HG03064 (cell line): Measurements from ENCODE around the gene OR2T27.
"Not testable (repeated sequence)": the region's sequence is repeated elsewhere in the genome, so short reads cannot be mapped to it uniquely, and the experiment has no call there.

Experiments used
- ATAC-seq: cut with Tn5 transposase; IDR thresholded peaks from one replicate; pipeline ENCODE4 v1.9.1; 2021; ENCODE audit warnings: low read depth; ENCODE audit not compliant: unreplicated experiment

Gene OR2T27

GRCh38 chr1:248655354-248655753 is at the start of gene OR2T27:
OR2T27 (minus strand) TSS chr1:248655528; CDS start chr1:248650884, 4,644 bp downstream.
- not testable (repeated sequence) for ATAC-seq

- no peak for ATAC-seq
These were observed 49.3 kb upstream of the OR2T27 start for GRCh38 chr1:248704606-248705005.

- no peak for ATAC-seq
These were observed 48.3 kb upstream of the OR2T27 start for GRCh38 chr1:248703674-248704073.

- no peak for ATAC-seq
These were observed 47.4 kb upstream of the OR2T27 start, which contains the start of gene OR14I1 for GRCh38 chr1:248702714-248703113. OR14I1 (minus strand) TSS chr1:248702766.

- ATAC-seq, result no peak
These were observed 43.8 kb upstream of the OR2T27 start for GRCh38 chr1:248699099-248699498.

GRCh38 chr1:248697907-248698306 is 42.6 kb upstream of the OR2T27 start:
- ATAC-seq, result no peak

- ATAC-seq, result no peak
These were observed 41.4 kb upstream of the OR2T27 start for GRCh38 chr1:248696774-248697173.

GRCh38 chr1:248696261-248696660 is 40.9 kb upstream of the OR2T27 start:
- ATAC-seq, result no peak

- ATAC-seq, result no peak
These were observed 40.3 kb upstream of the OR2T27 start for GRCh38 chr1:248695451-248696132.

- ATAC-seq, result no peak
These were observed 36.3 kb upstream of the OR2T27 start for GRCh38 chr1:248691567-248692155.

GRCh38 chr1:248688527-248689298 is 33.4 kb upstream of the OR2T27 start:
- peak; percentile 72 for ATAC-seq

GRCh38 chr1:248686815-248687214 is 31.5 kb upstream of the OR2T27 start:
- peak; percentile 69 for ATAC-seq

GRCh38 chr1:248681651-248682050 is 26.3 kb upstream of the OR2T27 start:
- no peak for ATAC-seq

- no peak for ATAC-seq
These were observed 14.7 kb upstream of the OR2T27 start for GRCh38 chr1:248670003-248670402.

- ATAC-seq, result peak; percentile 98
These were observed 8.4 kb upstream of the OR2T27 start for GRCh38 chr1:248663453-248664328.

GRCh38 chr1:248656797-248657196 is 1.5 kb upstream of the OR2T27 start:
- ATAC-seq, result peak; percentile 61

GRCh38 chr1:248648770-248649536 is 6.4 kb downstream of the OR2T27 start:
- not testable (repeated sequence) for ATAC-seq

- not testable (repeated sequence) for ATAC-seq
These were observed 10.2 kb downstream of the OR2T27 start, which contains the start of gene OR2T35 for GRCh38 chr1:248645178-248645577. OR2T35 (minus strand) TSS chr1:248645278; CDS start chr1:248639258, 6,020 bp downstream.

- ATAC-seq, result peak; percentile 45
These were observed 12.2 kb downstream of the OR2T27 start for GRCh38 chr1:248642971-248643651.
